ENCODE results near the gene ZNF302.
"Not testable (repeated sequence)": the region's sequence is repeated elsewhere in the genome, so short reads cannot be mapped to it uniquely, and the experiment has no call there.

The ZNF302 gene

DNA sequence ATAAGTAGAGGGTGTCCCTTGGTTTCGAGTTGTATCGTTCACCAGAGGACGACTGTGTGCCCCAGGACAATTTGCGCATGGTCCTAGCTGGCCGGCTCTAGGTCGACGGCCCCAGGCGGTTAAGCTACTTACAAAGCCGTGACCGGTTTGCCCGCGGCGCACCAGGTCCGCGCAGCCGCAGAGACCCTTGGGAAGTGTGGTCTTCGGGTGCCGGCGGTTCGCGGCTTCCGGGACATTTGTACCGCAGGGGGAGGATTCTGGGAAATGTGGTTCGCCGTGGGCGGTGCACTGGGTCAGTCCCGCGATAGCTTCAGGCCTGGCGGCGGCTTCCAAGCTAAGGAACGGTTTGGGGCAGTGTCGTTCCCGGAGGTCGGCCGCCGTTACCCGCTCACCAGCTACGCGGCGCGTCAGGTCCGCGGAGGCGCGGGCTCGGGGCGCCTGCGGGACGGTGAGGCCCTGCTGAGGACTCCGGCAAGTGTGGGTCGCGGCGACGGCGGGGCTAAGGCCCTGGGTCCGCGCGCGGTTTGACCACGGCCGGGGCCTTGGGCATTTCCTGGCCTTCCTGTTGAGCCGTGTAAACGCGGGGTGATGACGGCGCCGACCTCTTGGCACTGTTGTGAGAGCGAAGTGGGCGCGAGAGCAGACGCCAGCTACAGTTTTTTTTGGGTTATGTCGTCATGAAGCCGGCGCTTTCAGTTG, at the start of gene ZNF302:
TSS of gene ZNF302 (plus strand) at position 293 of the 699 bp plus-strand sequence. CDS start 1,127 bp downstream, outside the sequence.
- DNase-seq = peak; percentile 78

DNA sequence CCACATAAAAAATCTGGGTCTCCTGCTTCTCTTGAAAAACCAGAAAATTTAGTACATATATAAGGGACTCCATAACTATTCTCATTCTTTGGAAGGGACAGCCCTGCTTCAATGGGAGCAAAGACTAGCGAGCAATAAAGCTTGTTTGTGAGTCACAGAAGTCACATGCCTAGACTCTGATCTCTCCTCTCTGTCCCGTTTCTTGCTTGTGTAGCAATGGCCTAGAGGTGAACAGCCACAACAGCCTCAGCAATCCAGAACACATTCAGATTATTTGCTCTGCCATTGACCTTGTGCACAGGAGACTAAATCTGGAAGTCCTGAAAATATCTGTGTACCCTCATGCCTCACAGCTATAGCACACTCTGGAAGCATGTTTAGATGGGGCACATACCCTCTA, 43.7 kb upstream of the ZNF302 start:
- no peak for DNase-seq

DNA sequence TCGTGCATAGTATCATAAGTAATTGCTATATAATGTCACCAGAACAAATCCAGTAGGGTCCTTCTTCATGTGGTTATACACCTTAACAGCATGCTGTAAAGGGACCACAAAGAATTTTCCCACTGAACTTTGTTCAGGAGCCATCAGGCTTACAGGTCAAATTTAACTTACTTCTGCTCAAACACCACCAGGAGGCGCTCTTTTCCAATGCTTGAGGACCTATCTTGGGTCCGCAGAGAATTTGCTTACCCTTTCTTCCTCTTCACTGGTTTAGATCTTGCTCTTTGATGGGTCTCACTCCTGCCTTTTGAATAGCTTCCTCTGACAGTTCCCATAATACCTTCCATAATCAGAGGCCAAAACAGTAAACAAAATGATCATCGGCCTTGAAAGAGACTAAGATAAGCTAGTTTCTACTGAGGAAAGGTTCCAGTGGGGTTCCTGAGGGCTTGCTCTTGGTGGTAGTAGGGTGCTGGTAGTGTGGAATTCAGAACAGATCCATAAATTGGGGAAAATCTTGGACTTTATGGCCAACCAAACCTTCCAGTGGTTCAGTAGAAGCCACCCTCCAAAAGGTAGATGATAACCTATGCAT, 37.9 kb upstream of the ZNF302 start:
- DNase-seq = no peak

GRCh38 chr19:34642241-34642640, 35.2 kb upstream of the ZNF302 start:
- DNase-seq = no peak

- DNase-seq = no peak
Observed at GRCh38 chr19:34644991-34645461, 32.5 kb upstream of the ZNF302 start.

- DNase-seq = no peak
Observed at GRCh38 chr19:34645551-34645950, 31.9 kb upstream of the ZNF302 start.

DNA sequence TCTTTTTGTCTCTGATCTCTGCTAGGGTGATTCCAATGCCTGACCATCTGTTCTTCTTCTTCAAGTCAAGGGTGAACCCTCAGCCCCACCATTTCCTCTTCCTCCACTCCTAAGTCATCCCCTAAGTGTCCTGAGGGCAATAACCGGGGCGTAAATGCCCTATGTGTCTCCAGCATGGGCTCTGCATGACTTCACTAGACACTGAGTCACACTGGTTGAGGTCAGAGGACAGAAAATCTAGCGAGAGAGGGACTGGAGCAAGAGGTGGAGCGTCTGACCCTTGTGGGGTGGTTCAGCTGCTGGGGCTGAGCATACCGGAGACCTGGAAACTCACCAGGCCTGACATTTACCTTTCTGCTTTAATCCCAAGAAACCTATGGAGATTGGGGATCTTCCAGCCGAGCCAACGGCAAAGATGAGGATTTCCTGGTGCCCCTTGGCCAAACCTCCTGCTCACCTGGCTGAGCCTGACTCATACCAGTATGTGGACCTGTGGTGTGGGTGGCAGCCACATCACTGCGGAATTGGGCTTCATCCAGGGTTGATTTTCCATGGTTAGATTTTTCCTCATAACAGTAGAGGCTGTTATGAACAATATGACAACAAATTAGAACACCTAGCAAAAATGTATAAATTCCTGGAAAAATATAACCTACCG, 27.5 kb upstream of the ZNF302 start:
- DNase-seq = no peak

DNA sequence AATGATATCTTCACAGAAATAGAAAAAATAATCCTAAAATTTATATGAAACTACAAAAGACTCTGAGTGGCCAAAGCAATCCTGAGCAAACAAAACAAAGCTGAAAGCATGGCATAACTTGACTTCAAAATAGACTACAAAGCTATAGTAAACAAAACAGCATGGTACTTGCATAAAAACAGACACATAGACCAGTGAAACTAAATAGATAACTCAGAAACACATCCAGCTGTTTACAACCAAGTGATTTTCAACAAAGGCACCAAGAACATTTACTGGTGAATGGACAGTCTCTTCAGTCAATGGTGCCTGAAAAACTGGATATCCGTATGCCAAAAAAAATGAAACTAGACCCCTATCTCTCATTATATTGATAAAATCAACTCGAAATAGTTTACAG, 25.7 kb upstream of the ZNF302 start:
- DNase-seq = no peak

DNA sequence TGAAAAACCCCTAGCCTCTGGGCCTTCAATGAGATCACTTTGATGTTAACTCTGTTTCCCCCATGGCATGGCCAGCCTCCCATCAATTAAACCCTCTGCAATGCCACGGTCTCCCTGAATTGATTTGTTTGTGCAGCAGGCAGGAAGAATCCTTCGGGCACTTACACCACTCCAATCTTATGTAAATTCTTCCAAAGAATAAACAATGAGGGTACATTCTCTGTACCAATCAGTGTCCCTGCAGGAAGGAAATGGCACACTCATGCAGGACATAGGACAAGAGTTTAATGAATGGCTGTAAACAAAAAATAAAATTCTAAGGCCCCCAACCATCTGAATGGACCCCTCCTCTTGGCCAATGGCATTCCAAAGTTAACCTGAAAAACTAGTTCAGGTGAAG, 22.7 kb upstream of the ZNF302 start:
- no peak for DNase-seq

GRCh38 chr19:34655651-34656050, 21.8 kb upstream of the ZNF302 start:
- no peak for DNase-seq

DNA sequence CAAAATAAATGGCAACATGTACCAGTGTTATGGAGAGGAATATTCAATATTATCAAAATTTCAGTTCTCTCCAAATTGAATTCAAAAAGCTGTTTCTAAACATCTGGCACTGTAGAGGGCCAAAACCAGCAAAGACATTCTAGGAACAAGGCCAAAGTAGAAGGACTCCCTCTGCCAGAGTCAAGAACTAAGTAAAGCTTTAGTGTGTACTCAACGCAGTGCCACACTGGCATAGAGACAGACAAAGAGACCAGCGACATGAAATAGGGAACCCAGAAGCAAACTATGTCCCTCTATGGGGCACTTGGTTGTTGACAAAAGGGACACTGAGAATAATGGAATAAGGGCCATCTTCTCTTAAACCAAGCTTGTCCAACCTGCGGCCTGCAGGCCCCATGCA, 16.1 kb upstream of the ZNF302 start:
- DNase-seq = no peak

- no peak for DNase-seq
Observed at GRCh38 chr19:34662919-34663318, 14.6 kb upstream of the ZNF302 start.

DNA sequence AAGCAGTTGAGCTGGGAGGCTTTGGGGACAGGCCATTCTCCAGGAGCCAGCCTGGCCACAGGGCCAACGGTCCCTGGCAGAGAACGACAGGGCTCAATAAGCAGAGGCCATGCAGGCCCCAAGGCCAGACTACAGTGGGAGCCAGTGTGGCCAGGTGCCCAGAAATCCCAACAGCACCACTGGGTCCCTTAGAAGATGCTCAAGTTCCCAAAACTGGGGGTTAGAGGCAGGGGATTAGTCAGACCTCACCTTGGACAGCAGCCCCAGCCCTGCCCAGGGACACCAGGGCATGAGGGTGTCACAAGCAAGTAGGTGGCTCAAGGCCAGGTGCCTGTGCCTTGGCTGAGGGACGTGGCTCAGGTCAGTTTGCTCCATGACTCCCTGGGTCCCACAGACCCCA, 13.3 kb upstream of the ZNF302 start:
- no peak for DNase-seq

DNA sequence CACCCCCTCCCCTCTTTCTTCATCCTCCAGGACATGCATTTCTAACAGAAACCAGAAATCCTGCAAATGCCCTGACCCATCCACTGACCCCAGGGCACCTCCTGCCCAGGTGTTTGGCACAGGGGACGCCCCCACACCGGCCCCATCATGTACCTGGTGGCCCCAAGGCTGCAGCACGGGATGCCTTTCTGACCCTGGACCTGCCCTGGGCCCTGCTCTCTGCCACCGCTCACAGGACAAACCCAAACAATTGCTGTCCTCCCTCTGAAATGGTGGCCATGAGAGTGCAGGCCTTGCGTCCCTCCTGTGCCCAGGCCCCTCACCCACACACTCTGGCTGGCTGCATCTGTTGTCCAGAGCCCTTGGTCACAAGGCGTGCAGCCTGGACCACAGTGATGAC, 12.6 kb upstream of the ZNF302 start:
- DNase-seq = no peak

GRCh38 chr19:34665275-34665674, 12.2 kb upstream of the ZNF302 start:
- DNase-seq = not testable (repeated sequence)

- no peak for DNase-seq
Observed at GRCh38 chr19:34666200-34666957, 11.1 kb upstream of the ZNF302 start.

DNA sequence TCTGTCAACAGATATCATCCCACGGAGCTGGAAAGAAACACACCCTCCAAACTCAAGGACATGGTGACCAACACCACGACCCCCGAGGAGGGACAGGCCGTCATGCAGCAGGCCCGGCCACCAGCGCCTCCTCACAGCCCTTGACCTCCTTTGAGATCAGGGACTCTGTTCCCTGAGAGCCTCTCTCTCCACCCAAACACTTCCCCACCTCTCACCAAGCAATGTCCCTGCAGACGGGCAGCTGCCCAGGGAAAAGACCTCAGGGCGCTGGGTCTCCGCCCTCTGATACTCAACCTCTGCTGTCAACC, 10.6 kb upstream of the ZNF302 start:
- DNase-seq = no peak

DNA sequence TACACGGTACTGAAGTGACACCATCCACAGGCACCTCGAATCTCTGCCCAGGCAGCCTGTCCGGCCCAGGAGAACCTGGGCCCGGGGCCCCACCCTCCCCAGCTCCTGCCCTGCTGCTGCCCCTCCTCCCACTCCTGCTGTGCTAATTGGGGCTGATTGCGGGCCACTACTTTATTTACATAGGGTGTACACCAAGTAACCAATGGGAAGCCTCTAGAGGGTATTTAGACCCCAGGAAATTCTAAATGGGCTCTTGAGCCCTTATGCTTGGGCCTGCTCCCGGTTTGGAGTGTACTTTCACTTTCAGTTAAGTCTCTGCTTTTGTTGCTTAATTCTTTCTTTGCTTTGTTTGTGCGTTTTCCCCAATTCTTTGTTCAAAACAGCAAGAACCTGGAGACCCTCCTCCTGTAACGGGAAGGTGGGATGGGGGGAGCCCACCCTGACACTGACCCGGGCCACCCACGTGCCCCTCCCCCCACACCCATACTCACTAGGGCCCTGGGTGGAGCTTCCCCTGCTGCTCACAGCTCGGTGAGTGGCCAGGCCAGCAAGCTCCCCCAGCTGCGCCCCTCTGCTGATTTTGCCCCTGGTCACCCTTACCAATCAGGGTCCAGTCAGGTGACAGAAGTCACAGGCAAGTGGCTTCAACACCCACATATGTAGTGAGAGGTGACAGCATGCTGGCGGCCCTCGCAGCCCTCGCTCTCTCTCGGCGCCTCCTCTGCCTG, 10.0 kb upstream of the ZNF302 start:
- DNase-seq = no peak

DNA sequence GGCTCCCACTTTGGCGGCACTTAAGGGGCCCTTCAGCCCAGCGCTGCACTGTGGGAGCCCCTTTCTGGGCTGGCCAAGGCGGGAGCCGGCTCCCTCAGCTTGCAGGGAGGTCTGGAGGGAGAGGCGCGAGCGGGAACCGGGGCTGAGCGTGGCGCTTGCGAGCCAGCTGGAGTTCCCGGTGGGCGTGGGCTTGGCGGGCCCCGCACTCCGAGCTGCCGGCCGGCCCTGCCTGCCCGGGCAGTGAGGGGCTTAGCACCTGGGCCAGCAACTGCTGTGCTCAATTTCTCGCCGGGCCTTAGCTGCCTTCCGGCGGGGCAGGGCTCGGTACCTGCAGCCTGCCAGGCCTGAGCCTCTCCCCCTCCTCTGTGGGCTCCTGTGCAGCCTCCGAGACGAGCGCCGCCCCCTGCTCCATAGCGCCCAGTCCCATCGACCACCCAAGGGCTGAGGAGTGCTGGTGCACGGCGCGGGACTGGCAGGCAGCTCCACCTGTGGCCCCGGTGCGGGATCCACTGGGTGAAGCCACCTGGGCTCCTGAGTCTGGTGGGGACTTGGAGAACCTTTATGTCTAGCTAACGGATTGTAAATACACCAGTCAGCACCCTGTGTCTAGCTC, 9.3 kb upstream of the ZNF302 start:
- DNase-seq = not testable (repeated sequence)

GRCh38 chr19:34668690-34669089, 8.8 kb upstream of the ZNF302 start:
- not testable (repeated sequence) for DNase-seq

DNA sequence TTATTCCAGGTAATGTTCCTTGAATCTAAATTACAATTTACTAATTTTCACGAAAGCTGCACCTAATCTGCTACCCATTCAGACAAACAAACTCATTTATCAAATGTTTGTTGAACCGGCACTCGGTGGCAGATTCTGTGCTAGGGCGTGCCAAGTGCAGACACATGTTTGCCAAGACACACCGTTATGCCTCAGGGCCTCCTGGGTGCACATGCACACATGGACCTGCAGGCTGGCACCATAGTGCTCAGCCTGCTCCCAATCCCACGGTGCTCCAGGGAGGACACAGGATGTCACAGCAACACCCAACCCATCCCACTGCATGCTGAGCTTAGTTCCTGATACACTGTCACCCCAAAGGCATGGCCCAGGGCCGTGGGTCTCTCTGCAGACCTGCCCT, 8.2 kb upstream of the ZNF302 start:
- no peak for DNase-seq

DNA sequence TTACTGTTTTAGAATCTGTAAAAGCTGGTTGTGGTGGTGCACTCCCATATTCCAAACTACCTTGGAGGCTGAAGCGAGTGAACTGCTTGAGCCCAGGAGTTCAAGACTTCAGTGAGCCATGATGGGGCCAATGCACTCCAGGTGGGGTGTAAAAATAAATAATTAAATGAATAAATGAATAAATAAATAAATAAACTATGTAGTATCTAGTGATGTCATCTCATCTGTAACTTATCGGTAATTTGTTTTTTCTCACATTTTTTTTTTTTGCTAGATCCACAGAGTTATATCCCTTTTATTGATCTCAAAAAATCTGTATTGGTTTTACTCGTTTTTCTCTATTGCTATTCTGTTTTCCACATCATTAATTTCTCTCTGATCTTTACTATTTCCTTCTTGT, 5.5 kb upstream of the ZNF302 start:
- no peak for DNase-seq
